ENCODE measurements around the gene FA2H.

FA2H gene

DNA sequence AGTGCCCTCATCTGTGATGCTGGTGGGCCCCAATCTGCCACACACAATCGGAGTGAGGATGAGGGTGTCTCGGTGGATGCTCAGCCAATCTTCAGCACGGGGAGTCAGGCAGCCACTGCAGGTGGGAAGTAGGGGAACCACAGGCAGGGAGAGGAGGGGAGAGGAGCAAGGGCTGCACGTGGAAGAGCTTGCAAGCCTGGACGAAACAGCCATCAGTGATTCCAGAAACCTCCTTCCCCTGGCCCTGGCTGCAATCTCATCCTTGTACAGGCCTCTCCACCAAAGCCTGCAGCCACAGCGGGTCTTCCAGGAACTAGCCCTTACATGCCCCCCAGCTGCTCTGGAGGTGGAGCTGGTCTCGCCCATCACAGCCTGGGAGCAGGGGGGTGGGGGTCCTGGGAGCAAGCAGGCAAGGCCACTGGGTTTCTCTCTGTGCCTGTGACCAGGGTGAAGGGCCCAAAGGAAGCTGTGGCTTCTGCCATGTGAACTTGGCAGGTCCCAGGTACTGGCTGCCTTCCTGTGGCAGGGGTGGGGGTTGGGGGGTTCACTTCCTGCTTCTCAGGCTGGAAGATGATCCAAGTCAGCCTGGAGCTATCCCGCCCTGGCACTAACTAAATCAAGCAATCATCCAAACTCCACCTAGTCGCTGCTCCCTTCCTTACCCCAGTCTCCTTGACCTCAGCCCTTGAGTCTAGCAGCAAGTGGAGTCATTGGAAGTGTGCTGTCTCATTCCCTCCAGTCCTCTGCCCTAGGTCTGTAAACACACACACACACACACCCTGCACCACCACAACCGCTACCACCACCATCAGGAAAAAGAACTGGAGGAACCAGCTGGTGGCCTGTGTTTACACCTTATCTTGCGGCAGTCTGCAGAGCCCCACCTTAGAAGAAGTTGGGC lies 44.6 kb downstream of the FA2H start:
- no peak overlapping the region for H3K4me3 ChIP-seq (ENCODE audit: severe bottlenecking)
- no peak for TF ChIP-seq CTCF (IDR thresholded peaks at IDR 0.05; ENCODE audit: poor library complexity, severe bottlenecking)
- ATAC-seq (ENCODE audit: low read depth), result peak; percentile 76
- H3K9me3 ChIP-seq (ENCODE audit: severe bottlenecking), result no peaks in the 10 kb centered on the region
- H3K36me3 ChIP-seq (ENCODE audit: low read depth), result no peaks in the 10 kb centered on the region
- H3K4me1 ChIP-seq (ENCODE audit: insufficient read depth, poor library complexity, severe bottlenecking), result peaks cover 14% of the 10 kb centered on the region
- peak overlapping the region; percentile 27 for H3K27ac ChIP-seq (ENCODE audit: poor library complexity, severe bottlenecking)
- no peak for DNase-seq (ENCODE audit: low spot score)
- no peaks in the 10 kb centered on the region for H3K27me3 ChIP-seq (ENCODE audit: insufficient read depth, poor library complexity, severe bottlenecking)

DNA sequence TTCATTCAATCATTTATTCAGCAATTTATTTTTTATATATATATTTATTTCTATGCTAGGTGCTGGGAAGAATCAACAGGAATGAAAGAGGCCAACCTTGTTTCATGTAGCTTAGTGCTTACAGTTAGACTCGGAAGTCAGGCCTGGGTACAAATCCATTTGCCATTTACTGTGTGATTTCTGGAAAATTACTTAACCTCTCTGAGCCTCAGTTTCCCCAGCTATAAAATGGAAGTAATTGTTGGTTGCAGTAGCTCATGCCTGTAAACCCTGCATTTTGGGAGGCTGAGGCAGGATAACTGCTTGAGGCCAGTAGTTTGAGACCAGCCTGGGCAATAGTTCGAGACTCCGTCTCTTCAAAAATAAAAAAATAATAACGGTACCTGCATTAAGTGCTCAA lies 46.7 kb downstream of the FA2H start:
- H3K9me3 ChIP-seq (ENCODE audit: severe bottlenecking), result no peaks in the 10 kb centered on the region
- no peak for TF ChIP-seq CTCF (IDR thresholded peaks at IDR 0.05; ENCODE audit: poor library complexity, severe bottlenecking)
- no peak overlapping the region for H3K4me3 ChIP-seq (ENCODE audit: severe bottlenecking)
- H3K36me3 ChIP-seq (ENCODE audit: low read depth), result no peaks in the 10 kb centered on the region
- DNase-seq (ENCODE audit: low spot score) (no peak), ATAC-seq (ENCODE audit: low read depth) (no peak)
- no peak overlapping the region for H3K27ac ChIP-seq (ENCODE audit: poor library complexity, severe bottlenecking)
- H3K27me3 ChIP-seq (ENCODE audit: insufficient read depth, poor library complexity, severe bottlenecking), result no peaks in the 10 kb centered on the region
- H3K4me1 ChIP-seq (ENCODE audit: insufficient read depth, poor library complexity, severe bottlenecking), result peaks cover 14% of the 10 kb centered on the region

- TF ChIP-seq CTCF (IDR thresholded peaks at IDR 0.05; ENCODE audit: poor library complexity, severe bottlenecking), result no peak
- no peak for ATAC-seq (ENCODE audit: low read depth)
- Histone ChIP-seq H3K36me3 (ENCODE audit: low read depth) (no peaks in the 10 kb centered on the region), H3K4me3 (ENCODE audit: severe bottlenecking) (no peak overlapping the region), H3K4me1 (ENCODE audit: insufficient read depth, poor library complexity, severe bottlenecking) (peaks cover 14% of the 10 kb centered on the region), H3K27me3 (ENCODE audit: insufficient read depth, poor library complexity, severe bottlenecking) (no peaks in the 10 kb centered on the region), H3K9me3 (ENCODE audit: severe bottlenecking) (no peaks in the 10 kb centered on the region), H3K27ac (ENCODE audit: poor library complexity, severe bottlenecking) (no peak overlapping the region)
- DNase-seq (ENCODE audit: low spot score), result no peak
Measured at GRCh38 chr16:74726716-74727115, 47.9 kb downstream of the FA2H start.

DNA sequence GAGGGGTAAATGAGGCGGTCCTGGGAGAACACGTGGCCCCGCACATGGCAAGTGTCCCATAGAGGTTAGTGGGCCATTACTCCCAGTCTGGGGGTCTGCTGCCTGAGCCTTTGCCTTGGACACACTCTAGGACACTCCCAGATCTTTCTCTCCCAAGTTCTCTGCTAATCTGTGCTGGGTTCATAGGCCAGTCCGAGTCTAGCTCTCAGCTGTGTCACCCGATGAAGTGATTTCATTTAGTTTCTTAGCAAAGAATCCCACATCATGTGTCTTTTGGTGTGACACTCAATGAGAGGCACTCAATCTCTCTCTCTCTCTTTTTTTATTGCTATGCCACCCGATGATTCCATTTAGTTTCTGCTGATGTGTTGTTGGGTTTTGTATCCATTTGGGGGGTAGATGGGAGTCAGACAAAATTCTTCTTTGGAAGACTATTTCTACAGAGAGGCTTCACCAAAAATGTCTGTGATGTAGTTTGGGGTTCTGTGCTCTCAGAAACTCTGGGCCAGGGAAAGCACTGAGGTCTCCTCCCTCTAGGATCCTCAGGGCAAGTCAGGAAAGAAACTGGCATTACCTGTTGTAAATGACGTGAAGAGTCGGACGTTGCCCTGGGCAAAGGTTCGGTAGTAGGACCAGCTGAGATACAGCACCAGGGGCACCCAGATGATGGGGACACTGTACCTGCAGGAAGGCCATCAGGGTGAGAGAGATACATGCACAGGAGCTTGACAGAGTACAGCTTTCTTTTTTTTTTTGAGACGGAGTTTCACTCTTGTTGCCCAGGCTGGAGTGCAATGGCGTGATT lies 48.8 kb downstream of the FA2H start:
- no peaks in the 10 kb centered on the region for H3K36me3 ChIP-seq (ENCODE audit: low read depth)
- ATAC-seq (ENCODE audit: low read depth) (no peak), DNase-seq (ENCODE audit: low spot score) (no peak)
- no peaks in the 10 kb centered on the region for H3K27me3 ChIP-seq (ENCODE audit: insufficient read depth, poor library complexity, severe bottlenecking)
- no peak overlapping the region for H3K4me3 ChIP-seq (ENCODE audit: severe bottlenecking)
- no peak for TF ChIP-seq CTCF (IDR thresholded peaks at IDR 0.05; ENCODE audit: poor library complexity, severe bottlenecking)
- H3K4me1 ChIP-seq (ENCODE audit: insufficient read depth, poor library complexity, severe bottlenecking), result peaks cover 14% of the 10 kb centered on the region
- no peak overlapping the region for H3K27ac ChIP-seq (ENCODE audit: poor library complexity, severe bottlenecking)
- H3K9me3 ChIP-seq (ENCODE audit: severe bottlenecking), result no peaks in the 10 kb centered on the region
